CD1c-positive myeloid dendritic cell (primary cell): ENCODE data around the gene TGIF1.
A peak's percentile ranks its signal among the peaks of the same experiment; 100 is the strongest.
"Not testable (repeated sequence)": the region's sequence is repeated elsewhere in the genome, so short reads cannot be mapped to it uniquely, and the experiment has no call there.

Experiments
- DNase-seq: peaks from one replicate; pipeline ENCODE4 v3.0.0-alpha.2; 2016; ENCODE audit errors: extremely low spot score

TGIF1 gene

DNA sequence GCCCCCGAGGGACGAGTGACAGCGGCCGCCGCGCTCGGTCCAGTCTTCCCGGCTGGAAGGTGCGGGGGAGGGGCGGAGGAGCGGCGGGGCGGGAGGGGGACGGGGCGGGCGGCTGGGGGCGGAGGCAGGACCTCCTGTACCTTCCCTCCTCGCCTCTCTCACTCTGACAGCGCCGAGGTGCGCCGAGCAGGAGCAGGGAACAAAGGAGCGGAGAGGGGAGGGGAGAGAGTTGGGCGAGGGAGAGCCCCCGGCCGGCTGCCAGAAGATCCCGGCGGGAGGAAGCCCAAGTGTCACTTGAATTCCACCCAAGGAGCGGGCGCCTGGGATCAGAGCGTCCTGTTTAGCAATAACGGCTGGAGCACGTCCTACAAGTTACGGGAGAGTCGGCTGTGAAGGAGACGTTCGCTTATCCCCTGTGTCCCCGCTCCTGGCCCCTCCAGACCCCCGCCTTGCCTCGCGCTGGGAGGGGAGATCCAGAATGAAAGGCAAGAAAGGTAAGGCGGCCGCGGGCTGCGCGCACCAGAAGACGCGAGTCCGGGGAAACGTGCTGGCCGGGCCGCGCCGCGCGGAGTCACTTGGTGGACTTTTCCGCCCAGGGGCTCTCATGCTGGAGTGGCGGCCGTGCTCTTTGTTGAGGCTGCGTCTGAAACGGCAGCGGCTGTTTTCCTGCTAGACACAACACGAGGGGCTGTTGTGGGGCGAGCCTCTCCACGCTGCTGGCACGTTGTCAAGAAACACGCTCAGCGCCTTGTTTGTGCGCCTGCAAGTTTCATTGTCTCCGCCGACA, at the start of gene TGIF1:
TGIF1 (plus strand) TSS at position 161 of the 787 bp plus-strand sequence; CDS start at position 479, 318 bp downstream.
- peak; percentile 78 for DNase-seq

DNA sequence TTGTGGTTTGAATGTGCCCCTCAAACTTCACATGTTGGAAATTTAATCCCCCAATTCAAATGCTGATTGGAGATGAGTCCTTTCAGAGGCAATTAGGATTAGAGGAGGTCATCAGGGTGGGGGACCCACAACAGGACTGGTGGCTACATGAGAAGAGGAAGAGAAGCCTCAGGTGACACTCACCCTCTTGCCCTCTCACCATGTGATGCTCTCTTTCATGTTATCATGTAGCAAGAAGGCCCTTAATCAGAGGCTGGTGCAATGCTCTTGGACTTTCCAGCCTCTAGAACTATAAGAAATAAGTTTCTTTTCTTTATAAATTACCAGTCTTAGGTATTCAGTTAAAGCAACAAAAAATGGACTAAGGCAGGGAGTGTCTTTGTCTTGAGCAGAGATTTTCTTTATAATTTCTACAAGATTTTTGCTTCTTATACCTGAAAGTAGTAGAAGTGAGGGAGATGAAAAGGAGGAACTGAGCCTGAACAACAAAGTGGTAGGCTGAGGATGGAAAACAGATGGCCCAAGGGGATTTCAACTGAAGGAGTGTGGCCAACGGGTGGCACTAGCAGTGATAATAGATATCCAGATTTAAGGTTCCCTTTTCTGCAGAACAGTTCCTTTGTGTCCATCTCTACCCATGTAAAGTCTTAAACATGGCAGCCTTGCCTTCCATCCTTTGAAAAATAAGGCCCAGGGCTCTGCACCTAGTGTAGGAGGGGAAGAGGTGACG, 49.2 kb upstream of the TGIF1 start:
- no peak for DNase-seq

DNA sequence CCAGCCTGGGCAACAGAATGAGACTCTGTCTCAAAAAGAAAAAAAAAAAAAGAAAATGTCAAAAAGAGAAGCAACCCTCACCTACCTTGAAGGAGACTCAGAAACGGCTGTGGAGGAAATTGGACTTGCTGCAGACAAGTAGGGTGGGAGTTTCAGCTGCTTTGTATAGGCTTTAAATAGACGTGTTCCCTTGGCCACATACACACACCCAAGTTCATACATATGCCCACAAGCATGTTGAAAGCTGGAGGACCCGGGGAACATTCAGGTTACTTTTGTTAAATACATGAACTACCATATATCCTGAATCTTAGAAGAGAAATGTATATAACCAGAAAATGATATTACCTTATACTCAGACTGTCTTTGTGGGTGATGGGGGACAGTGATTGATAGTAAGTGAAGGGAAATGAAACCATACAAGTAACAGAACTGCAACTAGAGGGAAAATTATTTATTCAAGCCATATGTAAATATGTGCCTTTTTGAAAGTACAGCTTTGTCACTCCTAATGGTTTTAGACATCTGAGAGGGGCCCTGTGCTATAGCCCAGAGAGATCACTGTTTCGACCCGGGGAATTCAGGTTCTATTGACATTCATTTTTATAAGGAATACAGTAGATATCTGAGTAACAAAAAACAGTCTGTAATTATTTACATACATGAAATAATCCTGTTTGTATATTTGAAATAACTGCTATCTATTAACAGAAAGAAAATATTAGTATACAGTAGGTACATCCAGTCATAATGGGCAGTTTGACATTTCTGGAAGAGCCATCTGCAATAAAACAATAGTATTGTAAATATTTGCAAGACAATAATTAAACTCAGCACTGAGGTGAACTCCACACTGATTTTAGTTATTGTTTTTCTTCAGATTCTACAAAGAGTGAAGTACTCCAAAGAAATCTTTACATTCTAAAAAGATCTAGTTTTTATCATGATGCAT, 48.0 kb upstream of the TGIF1 start:
- no peak for DNase-seq

DNA sequence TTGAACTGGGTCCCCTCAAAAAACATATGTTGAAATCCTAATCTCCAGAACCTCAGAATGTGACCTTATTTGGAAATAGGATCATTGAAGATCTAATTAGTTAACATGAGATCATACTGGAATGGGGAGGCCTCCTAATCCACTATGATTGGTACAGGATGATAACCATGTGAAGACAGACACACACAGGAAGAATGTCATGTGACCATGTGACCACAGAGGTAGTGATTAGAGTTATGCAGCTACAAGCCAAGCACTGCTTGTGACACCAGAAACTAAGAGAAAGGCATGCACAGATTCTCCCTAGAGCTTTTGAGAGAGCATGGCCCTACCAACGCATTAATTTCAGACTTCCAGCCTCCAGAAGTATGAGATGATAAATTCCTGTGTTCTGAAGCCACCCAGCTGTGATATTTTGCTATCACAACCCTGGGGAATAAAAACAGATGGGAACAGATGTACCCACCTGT, 47.0 kb upstream of the TGIF1 start:
- no peak for DNase-seq

DNA sequence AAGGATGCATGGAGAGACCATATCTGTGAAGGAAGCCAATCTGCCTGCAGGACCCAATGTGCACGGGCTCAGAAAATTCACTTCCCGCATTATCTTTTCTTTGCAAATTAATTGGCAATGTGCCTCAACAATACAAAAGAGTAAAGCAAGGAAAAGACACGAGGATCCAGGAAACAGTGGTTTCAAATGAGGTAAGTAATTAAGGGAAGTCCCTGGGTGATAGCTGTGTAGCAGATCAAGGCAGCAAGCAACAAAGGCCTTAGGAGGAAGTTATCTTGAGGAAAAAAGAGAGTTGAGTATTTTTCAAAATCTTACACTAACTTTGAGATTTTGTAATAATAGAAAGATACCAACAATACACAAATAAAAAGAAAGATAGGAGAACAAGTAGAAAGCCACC, 44.3 kb upstream of the TGIF1 start:
- DNase-seq: peak; percentile 38

DNA sequence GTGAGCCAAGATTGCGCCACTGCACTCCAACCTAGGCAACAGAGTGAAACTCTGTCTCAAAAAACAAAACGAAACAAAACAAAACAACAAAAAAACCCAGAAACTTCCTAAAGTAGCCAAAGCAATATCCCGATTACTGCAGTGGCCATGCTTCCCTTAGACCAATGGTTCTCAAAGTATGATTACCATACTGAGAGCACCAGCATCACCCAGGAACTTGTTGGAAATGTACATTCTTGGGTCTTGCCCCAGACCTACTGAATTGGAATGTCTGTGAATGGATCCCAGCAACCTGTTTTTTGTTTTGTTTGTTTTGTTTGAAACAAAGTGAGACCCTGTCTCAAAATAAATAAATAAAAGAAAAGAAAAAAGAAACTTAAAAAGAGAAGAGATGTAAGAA, 41.9 kb upstream of the TGIF1 start:
- DNase-seq: no peak

DNA sequence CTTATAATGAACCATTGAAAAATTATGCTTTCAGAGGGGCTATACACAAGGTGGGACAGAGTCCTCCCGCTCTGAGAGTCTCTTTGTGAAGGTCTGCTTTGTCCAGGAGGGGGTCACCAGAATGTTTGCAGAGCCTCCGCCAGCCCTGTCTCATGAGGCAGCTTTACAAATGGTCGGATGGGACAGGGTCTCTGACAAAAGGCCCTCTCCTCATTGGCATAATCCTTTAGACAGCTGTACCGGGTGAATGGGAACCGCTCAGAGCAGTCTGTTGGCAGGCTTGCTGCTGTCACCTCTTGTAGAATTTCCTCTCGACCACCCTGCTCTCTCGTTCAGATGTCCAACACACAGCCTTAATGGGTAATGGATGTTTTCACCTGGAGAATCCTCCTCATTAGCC, 40.2 kb upstream of the TGIF1 start:
- DNase-seq: no peak

DNA sequence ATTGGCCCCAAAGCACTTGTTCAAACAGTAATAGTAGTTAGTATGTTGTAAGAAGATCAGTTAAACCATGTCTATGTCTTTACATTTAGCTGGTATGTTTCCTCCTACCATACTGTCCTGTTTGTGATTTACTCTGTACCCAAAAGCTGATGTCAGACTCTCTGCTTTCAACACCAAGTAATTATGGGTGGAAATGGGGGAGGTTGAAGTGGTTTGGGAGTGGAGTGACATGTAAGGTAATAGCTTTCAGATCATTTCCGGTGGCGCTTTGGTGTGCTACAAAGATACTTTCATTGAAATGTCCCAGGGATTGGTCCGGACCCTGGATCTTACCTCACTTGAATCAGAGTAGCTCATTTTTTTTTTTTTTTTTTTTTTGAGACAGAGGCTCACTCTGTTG, 39.7 kb upstream of the TGIF1 start:
- DNase-seq: no peak

DNA sequence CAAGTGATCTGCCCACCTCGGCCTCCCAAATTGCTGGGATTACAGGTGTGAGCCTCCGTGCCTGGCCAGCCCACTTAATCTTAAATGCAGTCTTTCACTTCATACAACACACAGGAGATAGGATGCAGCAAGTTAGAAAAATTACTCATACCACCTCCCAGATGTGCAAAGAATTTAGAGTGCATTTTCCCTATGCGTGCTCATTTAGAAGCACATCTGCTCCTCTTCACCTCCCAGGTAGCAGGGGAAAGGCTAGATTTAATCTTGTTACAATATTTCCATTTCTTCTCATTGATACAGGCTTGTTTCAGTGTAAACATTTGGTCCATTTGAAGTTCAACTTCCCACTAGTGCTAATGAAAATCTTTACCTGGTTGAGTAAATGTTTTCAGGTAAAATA, 39.1 kb upstream of the TGIF1 start:
- not testable (repeated sequence) for DNase-seq

DNA sequence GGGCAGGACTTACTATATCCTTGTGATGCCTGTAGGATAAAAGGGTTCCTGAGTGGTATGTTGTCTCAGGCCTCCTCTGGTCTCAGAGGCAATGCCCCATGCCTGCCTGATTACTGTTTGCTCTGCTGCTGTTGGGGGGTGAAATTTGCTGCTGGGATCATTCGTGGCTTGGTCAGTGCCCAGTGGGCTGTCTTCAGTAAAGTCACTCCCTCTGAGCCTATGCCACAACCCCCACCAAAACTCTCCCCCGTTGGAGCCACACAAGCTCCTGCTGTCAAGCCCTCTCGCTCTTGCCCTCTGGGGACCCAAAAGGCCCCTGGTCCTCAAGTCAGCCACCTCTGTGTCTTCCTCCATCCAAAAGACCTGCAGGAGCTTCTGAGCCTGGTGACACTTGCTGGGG, 38.6 kb upstream of the TGIF1 start:
- no peak for DNase-seq

DNA sequence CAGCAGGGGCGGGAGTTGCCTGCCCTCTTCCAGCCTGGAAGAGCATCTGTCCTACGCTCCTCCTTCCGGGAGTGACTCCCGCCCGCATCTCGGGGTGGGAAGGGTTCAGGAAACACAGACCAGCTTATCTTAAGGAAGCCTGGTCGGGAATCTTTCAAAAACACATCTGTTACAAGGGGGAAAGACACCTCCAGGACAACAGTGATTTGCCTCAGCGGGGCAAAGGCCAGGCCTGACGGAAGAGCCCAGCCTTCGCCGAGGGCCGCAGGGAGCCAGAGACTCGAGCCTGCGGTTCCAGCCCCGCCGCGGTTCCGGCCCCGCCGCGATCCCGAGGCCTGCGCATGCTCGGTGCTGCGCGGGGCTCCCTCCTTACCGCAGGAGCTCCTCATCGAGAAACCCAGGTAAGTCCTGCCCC, 38.1 kb upstream of the TGIF1 start:
- peak; percentile 12 for DNase-seq

DNA sequence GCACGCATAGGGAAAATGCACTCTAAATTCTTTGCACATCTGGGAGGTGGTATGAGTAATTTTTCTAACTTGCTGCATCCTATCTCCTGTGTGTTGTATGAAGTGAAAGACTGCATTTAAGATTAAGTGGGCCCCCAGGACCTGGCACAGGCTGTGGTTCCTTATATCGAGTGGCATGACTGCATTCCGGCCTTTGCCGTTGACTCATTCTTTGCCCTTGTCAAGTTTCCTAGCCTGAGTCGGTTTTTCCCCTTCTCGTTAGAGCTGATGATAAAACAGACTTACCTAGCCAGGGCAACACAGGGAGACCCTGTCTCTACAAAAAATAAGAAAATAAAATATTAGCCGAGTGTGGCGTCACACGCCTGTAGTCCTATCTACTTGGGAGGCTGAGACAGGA, 37.4 kb upstream of the TGIF1 start:
- DNase-seq: not testable (repeated sequence)

DNA sequence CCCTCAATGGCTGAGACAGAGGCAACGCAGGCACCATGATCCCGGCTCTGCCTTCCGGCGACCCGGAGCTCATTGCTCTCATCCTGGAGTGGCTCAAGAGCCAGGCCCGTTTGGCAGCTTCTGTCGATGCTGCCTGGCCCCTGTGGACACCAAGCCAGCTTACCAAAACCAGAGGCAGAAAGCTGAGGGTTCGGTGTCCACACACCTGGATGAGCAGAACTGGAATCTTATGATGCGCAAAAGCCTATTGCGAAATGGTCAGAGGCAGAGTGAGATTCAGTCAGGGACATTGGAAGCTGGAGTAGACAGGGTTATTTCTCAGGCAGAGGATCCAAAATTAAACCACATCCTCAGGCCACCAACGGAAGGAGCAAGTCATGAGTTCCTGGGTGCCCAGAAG, 34.9 kb upstream of the TGIF1 start:
- no peak for DNase-seq

DNA sequence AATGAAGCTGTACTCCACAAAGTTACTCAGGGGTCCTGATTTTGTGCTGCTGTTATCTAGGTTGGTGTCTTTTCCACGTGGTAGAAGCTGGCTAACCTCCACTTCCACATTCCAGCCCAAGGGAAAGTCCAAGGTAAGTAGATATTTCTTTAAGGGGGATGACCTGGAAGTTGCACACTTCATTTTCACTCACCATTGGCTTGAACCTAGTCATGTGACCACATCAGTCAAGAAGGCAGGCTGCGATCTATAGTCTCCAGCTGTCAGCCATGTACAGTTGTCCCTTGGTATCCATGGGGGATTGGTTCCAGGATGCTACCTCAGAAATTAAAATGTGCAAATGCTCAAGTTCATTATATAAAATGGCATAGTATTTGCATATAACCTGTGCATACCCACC, 31.9 kb upstream of the TGIF1 start:
- no peak for DNase-seq

DNA sequence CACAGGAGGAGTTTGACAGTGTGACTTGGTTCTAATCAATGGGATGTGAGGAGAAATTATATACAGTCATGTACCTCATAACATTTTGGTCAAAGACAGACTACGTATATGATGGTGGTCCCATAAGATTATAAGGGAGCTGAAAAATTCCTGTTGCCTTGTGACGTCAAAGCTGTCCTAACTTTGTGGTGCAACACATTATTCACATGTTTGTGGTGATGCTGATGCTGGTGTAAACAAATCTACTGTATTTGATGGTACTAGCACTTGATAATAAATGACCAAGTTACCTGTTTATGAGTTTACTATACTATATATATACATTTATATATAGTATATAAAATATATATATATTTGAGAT, 29.1 kb upstream of the TGIF1 start:
- DNase-seq: no peak

DNA sequence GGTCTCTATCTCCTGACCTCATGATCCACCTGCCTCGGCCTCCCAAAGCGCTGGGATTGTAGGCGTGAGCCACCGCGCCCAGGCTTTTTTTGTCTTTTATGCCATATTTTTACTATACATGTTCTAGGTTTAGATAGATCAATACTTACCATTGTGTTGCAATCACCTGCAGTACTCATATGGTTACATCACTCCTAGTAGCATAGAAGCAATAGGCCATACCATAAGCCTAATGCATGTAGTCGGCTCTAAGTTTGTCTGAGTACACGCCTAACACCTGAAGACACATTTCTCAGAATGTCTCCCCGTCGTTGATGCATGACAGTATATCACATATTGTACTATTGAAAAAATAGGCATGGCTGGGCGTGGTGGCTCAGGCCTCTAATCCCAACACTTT, 27.1 kb upstream of the TGIF1 start:
- DNase-seq: no peak

DNA sequence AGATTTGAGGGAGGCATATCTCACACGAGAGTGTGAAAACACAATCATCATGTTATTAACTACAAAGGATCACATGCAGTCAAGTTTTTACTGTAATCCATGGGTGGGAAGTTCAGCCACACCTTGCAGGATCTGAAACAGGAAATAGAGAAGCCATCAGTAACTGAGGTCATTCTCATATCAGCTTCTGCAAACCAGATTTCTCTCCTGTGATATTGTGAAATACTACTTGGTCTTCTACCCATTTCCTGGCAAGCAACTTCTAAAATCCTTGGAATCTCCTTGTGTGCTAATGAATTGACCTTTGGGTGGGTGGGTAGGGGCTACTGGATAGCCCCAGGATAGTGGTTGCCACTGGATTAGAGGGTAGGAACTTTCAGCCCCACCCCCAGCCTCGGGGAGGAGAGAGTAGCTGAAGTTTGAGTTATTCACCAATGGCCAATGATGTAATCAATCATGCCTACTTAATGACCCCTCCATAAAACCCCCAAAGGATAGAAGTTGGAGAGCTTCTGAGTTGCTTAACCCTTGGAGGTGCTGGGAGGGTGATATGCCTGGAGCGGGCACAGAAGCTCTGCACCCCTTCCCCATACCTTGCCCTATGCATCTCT, 25.6 kb upstream of the TGIF1 start:
- peak; percentile 63 for DNase-seq

DNA sequence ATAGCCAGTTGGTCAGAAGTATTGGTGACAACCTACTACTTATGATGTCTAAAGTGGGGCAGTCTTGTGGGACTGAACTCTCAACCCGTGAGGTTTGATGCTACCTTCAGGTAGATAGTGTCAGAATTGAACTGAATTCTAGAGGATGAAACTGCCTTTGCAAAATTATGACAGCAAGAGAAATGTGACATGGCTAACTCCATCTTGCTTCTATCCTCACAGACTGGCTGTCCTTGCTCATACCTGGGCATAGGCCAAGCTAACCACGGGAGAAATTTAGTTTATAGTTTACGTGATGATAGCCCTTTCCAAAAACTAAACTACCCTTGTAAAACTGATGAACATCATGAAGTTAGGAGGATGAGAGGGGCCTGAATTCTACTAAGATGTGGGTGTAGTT, 24.9 kb upstream of the TGIF1 start:
- no peak for DNase-seq

DNA sequence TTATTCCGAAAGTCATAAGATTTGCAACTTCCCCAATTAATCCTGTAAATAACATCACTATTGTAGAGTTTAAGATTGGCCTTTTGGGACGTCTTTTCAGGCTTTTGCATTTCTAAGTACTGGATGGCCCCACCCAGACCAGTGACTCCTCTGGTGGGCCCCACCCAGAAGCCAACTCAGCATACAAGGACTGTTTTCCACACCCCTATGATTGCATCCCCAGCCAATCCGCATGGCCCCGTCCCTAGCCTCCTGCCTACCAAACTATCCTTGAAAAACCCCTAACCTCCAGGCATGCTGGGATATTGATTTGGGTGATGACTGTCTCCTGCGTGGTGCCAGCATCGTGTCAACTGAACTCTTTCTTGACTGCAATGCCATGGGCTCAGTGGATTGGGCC, 24.5 kb upstream of the TGIF1 start:
- DNase-seq: no peak

DNA sequence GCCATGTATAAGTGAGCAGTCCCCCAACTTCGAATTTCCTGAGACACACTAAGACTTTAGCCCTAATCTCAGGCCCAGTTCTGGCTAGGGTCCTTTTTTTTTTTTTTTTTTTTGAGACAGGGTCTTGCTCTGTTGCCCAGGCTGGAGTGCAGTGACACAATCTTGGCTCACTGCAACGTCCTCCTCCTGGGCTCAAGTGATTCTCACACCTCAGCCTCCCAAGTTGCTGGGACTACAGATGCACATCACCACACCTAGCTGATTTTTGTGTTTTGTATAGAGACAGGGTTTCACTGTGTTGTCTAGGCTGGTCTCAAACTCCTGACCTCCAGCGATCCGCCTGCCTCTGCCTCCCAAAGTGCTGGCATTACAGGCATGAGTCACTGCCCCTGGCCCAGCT, 23.9 kb upstream of the TGIF1 start:
- no peak for DNase-seq

DNA sequence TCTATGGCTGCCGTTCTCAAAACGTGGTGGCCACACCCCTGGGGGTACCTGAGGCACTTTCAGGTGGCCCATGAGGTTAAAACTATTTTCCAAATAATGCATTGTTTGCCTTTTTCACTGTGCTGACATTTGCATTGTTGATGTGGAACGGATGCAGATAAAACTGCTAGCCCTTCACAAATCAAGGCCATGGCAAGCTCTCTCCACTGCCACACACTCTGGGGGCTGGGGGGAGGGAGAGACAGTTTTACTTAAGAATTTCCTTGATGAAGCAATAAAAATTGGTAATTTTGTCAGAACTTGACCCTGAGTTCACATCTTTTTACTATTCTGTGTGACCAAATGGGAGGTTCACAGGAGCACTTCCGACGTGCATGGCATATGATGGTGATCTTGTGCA, 22.0 kb upstream of the TGIF1 start:
- DNase-seq: no peak

DNA sequence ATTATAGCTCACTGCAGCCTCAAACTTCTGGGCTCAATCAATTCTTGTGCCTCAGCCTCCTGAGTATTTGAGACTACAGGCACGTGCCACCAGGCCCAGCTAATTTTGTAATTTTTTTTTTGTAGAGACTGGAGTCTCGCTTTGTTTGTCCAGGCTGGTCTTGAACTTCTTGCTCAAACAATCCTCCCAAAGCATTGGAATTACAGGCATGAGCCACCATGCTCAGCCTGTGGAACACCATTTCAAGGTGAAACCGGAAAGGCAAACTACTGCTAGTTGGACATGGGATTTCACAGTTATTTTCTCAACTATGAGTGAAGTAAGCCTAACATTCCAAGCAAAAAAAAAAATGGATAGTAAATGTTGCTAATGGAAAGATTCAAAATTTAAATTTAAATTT, 20.9 kb upstream of the TGIF1 start:
- DNase-seq: no peak
